GM19035 (cell line): ENCODE data around the gene CCNDBP1.
"Not testable (repeated sequence)": the region's sequence is repeated elsewhere in the genome, so short reads cannot be mapped to it uniquely, and the experiment has no call there.

Source experiments
- ATAC-seq: cut with Tn5 transposase; IDR thresholded peaks from one replicate; pipeline ENCODE4 v1.9.1; 2021; ENCODE audit not compliant: unreplicated experiment

Gene CCNDBP1

DNA sequence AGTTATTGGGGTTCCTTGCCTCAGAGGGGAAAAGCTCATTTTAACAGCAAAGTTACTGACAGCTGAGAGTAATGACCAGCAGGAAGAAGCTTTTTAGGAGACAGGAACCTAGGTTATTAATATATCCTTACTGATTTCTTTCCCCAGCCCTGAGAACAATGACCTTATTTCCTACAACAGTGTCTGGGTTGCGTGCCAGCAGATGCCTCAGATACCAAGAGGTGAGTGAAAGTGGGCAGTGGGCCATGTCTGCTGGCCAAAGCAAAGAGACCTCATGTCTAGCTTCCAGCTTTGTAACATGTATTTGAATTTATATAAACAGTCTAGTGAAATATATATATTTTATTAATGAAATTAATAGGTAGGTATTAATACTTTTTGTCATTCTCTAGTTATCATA, 5.0 kb downstream of the CCNDBP1 start:
- no peak for ATAC-seq

DNA sequence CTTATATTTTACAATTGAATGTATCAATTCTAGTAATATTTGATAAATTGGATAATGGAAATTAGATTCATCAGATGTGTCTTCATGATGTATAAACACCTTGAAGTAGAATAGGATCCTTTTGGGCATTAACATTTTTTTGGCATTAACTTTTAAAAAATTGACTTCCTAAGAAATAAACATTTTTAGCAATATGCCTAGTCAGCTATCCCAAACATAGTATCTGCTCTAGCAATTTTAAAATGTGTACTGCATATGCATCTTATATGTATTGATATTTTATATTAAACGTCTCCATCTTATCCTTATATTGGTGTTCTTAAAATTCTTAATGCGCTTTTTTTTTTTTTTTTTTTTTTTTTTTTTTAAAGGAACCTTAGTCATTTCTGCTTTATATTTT, 8.5 kb downstream of the CCNDBP1 start:
- no peak for ATAC-seq

DNA sequence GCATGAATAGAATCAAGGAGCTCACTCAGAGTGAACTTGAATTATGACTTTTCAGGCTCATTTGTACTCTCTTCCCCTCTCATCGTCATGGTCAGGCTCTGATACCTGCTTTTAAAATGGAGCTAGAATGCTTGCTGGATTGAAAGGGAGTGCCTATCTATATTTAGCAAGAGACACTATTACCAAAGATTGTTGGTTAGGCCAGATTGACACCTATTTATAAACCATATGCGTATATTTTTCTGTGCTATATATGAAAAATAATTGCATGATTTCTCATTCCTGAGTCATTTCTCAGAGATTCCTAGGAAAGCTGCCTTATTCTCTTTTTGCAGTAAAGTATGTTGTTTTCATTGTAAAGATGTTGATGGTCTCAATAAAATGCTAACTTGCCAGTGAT, 9.6 kb downstream of the CCNDBP1 start:
- no peak for ATAC-seq

DNA sequence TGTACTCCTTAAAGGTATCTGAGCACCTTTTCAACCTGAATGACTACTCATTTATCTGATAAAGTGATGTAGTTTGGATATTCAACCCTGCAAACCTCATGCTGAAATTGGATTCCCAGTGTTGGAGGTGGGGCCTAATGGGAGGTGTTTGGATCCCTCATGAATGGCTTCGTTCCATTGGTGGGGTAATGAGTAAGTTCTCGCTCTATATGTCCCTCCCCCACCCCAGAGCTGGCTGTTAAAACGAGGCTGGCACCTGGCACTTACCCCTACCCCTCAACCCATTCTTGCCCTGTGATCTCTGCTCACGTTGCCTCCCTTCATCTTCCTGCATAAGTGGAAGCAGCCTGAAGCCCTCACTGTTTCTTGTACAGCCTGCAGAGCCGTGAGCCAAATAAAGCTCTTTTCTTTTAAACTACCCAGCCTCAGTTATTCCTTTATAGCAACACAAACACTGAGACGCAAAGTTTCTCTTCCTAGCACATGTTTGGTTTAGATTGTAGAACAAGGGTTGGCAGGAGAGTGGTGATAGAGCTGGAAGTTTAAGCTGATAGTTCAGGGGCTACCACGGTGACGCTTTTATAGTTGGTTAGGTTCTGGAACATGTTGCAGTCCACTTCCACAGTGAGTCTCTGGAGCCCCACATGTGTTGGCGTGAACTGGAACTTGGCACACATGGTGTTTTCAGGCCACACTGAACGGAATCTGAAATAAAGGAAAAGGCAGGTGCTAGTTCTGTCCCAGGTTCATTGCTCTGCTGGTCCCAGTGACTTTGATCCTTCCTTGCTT, 11.8 kb downstream of the CCNDBP1 start:
- ATAC-seq: no peak

DNA sequence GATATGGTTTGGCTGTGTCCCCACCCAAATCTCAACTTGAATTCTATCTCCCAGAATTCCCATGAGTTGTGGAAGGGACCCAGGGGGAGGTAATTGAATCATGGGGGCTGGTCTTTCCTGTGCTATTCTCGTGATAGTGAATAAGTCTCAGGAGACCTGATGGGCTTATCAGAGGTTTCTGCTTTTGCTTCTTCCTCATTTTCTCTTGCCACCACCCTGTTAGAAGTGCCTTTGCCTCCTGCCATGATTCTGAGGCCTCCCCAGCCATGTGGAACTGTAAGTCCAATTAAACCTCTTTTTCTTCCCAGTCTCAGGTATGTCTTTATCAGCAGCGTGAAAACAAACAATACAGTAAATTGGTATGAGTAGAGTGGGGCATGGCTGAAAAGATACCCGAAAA, 12.6 kb downstream of the CCNDBP1 start:
- ATAC-seq: not testable (repeated sequence)

DNA sequence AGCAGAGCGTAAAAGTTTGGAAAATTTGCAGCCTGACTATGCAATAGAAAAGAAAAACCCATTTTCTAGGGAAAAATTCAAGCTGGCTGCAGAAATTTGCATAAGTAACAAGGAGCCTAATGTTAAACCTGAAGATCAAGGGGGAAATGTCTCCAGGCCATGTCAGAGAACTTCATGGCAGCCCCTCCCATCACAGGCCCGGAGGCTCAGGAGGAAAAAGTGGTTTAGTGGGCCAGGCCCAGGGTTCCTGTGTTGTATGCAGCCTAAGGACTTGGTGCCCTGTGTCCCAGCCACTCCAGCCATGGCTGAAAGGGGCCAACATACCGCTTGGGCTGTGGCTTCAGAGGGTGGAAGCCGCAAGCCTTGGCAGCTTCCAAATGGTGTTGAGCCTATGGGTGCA, 13.4 kb downstream of the CCNDBP1 start:
- ATAC-seq: not testable (repeated sequence)

DNA sequence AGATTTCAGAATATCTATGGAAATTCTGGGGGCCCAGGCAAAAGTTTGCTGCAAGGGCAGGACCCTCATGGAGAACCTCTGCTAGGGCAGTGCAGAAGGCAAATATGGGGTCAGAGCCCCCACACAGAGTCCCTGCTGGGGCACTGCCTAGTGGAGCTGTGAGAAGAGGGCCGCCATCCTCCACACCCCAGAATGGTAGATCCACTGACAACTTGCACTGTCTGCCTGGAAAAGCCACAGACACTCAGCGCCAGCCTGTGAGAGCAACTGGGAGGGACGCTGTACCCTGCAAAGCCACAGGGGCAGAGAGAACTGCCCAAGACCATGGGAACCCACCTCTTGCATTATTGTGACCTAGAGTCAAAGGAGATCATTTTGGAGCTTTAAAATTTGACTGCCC, 13.8 kb downstream of the CCNDBP1 start:
- no peak for ATAC-seq

DNA sequence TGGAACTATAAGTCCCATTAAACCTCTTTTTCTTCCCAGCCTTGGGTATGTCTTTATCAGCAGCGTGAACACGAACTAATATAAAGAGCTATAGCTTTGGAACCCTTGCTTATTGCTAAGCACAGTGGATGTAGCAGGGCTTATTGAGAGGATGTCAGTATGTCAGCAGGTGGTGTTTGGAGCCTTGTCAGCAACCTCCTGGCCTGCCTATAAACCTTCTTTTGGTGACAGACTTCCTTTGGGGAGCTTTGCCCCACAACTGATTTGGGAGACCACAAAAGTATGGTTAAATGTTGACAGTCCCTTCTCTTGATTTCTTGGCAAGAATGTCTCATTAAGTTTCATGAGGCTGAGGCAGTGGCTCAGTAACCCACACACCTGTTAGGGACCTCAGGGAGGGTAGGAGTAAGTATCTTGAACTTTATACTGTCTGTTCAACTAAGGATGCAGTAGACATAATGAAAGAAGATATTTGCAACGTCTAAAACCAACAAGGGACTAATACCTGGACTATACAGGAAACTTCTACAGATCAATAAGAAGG, 14.8 kb downstream of the CCNDBP1 start:
- ATAC-seq: no peak

DNA sequence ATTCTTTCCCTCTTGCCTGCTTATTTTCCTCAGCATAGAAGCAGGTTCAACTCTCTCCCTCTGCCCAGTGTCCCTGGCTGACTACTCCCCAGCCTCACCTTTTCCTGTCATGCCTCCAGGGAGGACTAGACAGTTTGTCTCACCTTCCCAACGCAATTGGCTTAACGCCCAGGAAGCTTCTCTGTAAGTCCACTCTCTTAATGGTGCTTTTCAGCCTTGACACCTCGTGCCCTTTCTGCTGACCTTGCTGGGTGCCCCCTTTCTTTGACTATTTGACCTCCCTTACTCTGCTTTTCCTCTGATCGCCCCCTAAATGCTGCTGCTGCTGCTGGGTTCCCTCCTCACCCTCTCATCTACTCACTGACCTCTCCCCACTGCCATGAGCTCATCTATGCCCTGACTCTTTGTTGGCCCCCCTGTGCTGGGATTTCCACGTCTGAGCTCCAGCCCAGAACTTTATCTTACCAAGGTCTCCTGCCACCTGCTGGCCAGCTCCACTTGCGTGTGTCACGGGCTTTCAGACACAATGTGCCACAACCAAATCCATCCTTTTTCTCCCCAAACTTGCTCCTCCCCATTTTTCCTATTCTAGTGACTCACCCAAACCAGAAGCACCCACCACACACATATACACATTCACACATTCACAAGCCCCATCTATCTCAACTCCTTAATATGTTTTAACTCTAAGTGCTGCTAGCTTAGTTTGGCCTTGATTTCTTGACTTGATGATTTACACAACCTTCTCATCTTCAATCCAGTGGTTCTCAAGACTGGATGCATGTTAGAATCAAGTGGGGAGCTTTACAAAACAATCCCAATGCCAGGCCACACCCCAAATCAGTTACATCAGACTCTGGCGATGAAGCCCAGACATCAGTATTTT, 19.1 kb downstream of the CCNDBP1 start:
- ATAC-seq: no peak

DNA sequence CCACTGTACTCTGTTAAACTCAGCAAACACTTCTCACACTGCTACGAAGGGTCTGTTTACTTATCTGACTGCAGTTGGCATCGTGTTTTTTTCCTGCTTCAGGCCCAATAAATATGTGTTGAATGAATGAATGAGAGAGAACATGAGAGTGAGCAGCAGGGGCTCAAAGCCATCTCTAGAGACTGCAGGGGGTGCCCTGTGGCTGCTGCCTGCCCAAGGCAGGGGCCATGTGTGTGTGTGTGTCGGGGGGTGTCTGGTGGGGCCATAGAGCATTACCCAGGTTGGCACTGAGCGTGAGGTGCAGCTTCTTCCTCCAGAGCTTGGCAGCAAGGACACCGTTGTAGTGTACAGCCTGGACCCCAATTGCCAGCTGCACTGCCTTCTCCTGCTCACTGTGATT, 20.9 kb downstream of the CCNDBP1 start:
- no peak for ATAC-seq

DNA sequence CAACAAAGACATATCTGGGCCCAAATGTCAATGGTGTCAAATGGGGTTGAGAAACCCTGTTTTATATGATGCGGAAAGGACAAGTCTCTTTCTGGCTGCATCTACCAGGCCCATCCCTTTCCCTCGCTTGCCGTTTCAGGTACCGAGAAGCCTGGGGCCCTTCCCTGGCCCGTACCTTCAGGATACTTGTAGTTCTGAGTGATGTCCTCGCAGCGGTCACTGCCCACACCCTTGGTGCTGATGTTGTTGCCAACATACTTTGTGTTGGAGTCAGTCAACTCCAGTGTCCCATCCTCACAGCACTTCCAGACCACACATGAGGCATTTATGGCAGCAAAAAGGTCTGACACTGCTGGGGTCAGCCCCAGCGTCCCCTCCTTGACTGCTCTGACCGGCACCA, 21.8 kb downstream of the CCNDBP1 start:
- no peak for ATAC-seq

DNA sequence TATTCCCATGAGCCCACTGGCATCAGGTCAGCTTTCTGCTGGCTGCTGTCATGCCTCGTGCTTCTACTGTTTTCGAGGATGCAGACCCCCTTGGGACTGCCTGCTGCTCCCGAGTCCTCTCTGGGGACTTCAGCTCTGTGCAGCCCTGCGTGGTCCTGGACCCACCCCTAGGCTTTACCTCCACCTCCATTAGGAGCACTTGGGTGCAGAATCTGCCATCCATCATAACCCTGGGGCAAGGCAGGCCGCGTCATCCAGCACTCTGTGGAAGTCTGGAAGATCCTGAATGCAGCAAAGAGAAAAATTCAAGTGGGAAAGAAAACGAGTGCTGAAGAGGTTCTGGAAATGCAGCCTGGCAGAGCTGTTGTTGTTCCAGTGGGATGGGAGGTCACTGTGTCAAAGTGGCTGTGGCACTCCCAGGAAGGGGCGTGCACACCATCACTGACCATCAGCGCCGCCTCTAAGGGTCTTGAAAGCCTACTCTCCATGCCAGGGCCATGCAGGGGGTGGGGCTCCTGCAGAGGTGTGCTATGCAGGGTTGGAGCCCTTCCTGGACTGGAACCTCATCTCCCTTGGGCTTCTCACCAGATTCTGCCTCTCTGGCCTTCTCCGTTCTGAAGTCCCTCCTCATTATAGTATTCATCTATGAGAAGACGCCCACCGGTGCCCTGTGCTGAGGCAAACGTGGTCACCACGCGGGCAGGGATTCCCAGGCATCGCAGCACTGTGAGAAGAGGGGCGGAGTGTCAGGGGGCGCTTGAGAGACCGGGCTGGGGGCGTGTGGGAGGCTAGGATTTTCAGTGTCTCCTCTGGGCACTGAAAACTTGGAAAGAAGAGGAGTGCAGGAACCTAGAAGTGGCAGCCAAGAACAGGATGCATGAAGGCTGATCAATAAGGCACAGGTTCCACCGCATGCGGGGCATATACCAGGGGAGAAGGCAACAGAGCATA, 23.1 kb downstream of the CCNDBP1 start:
- no peak for ATAC-seq

DNA sequence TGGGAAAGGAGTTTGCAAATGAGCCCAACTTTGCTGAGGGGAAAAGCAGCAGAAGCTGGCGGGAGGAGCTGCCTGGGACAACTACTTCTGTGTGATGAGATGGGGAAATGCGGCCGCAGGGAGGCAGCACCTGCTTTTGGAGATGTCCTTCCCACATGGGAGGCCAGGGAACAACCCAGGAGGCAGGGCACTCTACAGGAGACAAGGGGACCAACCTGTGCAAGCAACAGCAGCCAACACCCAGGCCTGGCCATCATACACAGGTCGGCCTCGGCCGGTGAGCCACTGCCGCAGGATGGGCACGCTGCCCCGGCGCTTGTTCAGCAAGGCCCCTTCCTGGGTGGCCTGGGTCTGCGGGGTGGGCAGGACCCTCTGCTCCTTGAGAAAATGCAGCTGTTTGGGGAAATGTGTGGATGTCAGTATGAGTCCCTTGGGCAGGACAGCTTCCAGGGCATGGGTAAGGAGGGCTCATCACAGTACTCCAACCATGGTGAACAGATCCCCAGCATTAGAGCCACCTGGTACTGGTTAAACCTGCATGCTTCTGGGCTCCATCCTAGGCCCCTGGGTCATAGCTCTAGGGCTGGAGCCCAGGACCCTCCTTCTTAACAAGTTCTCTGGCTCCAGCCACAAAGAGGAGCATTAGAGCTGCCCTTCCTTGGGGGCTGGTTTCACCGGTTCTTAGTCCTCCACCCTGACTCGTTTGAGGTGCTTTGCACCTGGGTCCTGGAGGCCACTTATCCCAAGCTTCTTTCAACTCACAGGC, 24.0 kb downstream of the CCNDBP1 start:
- no peak for ATAC-seq

DNA sequence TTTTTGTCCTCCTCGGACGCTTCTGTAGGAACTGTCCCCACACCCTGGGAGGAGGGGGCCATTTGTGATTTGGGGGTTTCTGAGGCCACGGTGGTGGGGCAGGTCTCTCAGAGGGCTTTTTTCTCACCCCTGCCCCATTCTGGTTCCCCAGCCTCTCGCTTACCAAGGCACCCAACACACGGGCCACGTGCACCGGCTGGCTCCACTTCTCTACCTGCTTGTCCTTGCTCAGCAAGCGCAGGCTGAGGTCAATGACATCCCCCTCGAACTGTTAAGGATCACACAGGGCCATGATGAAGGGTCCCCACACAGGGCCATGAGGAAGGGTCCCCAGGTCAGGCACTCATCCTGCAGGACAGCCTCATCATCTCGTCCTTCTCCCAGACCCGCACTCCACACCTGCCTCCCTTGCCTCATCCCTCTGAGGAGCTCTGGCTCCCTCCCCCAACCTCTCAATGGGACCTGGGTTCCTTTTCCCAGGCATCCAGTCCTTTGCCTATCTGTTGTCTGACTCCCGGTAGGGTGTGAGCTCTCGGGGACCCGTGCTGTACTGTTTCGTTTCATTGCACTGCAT, 25.1 kb downstream of the CCNDBP1 start:
- ATAC-seq: no peak

DNA sequence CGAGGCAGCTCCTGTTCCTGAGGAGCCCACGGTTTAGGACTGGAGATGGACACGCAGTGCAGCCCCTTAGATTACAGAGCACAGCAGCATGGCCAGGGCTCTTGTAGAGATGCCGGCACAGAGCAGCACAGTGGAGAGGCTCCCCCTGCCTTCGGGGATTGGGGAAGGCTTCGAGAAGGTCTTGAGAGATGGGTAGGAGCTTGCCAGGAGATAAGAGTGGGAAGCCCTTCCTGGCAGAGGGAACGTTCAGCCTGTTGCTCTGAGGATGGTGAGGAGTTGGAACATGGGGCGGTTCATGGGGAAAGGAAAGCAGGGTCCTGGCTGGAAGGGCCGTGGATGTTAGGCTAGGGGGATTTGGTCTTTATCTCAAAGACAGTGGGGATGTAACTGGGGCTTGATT, 25.6 kb downstream of the CCNDBP1 start:
- ATAC-seq: no peak

DNA sequence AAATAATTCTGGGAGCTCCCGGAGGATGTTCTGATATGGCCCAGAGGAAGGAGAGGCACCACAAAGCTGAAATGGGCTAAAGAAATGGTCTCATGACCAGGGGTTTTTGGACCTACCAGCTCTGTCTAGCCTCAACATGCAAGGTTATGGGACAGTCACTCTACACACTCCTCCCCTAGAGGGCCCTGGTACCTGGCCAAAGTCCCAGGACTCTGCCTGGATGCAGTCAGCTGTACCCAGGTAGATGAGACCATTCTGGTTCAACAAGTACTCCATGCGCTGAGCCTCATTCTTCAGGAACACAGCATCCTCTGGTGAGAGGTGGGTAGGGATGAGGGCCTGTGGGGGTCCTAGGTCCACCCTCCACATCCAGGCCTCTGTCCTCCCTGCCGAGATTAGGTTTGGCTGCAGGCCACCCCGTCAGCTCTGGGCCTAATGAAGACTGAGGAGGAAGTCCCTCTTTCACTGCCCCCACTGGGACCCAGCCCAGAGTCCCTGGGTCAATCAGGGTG, 26.1 kb downstream of the CCNDBP1 start:
- ATAC-seq: no peak

DNA sequence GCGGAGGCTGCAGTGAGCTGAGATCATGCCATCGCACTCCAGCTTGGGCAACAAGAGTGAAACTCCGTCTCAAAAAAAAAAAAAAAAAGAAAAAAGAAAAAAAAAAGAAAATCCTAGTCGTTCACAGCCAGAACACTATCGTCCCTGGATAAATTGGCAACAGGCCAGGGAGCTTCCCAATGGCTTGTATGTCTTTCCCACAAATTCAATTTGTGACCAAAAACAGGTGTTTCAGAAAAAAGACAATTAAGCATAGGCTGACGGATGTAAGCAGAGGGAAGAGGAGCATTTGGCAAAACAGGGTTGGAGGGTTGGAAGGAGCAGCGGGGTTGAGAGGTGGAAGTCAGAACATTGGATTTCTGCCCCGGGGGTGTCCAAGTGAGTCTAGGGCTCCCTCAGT, 27.1 kb downstream of the CCNDBP1 start:
- ATAC-seq: no peak

DNA sequence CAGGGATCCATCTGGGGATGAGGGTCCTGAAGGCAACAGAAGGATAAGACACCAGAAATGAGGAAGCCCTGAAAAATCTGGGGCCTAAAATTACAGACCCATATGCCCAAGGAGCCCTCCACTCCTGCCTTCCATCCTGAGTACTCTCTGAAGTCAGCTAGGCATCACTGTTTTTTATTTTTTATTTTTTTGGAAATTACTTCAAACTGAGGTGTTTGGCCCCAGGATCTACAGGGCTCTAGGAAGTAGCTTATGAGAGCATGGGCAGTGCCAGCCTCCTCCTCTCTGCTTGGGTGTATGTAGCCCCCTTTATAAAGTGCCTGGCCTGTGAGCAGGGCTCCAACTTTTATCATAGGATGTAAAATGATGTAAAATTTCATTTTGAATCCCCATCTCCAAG, 27.7 kb downstream of the CCNDBP1 start:
- no peak for ATAC-seq

DNA sequence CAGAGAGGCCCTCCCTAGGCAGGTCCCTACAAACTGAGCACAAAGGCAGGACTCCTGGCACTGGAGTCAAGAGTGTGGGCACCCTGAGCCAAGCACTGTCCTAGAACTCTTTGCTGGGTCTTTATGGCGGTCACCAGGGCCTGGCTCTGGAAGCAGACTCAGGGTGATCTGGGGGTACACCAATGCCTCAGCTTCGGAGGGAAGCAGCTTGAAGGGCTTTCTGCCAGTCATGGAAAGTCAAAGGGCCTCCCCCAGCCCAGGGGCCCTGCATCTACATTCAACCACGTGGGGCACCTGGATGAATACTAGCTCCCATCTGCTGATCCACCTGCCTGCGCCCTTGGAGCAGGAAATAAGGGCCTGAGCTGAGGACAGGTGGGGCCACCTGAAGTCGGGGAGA, 28.3 kb downstream of the CCNDBP1 start:
- ATAC-seq: no peak

DNA sequence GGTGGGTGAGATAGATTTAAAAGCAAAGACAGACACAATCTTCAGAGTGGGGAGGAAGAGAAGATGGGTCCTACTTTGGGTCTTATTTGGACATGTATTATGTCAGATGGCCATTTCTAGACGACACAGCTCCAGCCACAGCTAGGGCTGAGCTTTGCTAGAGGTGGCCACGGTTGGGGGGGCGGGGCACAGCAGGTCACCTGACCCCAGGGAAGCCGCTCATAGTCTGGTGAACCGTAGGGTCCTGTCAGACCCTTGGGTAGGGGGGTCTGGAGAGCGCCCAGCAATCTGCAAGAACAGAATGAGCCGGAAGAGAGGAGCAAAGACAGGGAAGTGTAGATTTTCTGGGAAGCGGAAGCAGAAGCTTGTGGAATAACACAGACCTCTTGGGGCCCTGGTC, 29.0 kb downstream of the CCNDBP1 start:
- no peak for ATAC-seq
